HepG2 (cell line): Measurements from ENCODE around the gene TEX51. TPM values are rescaled to one million over a fixed set of nuclear protein-coding genes. Genes with fewer than 3 reads are reported as not detected.
A peak's percentile ranks its signal among the peaks of the same experiment; 100 is the strongest.

Experiments used
- CBX1 ChIP-seq: IDR thresholded peaks from one replicate; pipeline ENCODE4 v1.6.1; 2016; ENCODE audit warnings: antibody characterized with exemption, low read depth
- CCAR2 ChIP-seq: fragments of 200-400 bp; formaldehyde crosslinking; optimal IDR thresholded peaks from 2 replicates; pipeline ENCODE3; 2018; ENCODE audit warnings: low read depth, mild to moderate bottlenecking, low read length, moderate library complexity
- CREB1 ChIP-seq, 2 experiments: fragments of 450-650 bp in 1 of 2; IDR thresholded peaks; 2 replicates each; pipeline ENCODE4 v1.6.1; 2016 to 2017; ENCODE audit warnings: control low read depth in 1 of 2, mild to moderate bottlenecking in 1 of 2, missing compliant biosample characterization in 1 of 2, missing genetic modification characterization in 1 of 2
- CREBL2 ChIP-seq: sonication (generic); formaldehyde crosslinking; IDR thresholded peaks from 2 replicates; pipeline ENCODE4 v1.8.1; 2023; ENCODE audit warnings: missing genetic modification reagents, mild to moderate bottlenecking, borderline replicate concordance
- CTCF ChIP-seq: sonication (generic); formaldehyde crosslinking; IDR thresholded peaks from 2 replicates; pipeline ENCODE4 v1.5.0; 2020; ENCODE audit warnings: mild to moderate bottlenecking, missing genetic modification reagents, moderate library complexity
- ETV6 ChIP-seq: sonication (generic); formaldehyde crosslinking; conservative IDR thresholded peaks from 2 replicates; pipeline ENCODE4 v1.4.0; 2020; ENCODE audit warnings: missing genetic modification reagents
- KDM2A ChIP-seq: sonication (generic); formaldehyde crosslinking; IDR thresholded peaks from 2 replicates; pipeline ENCODE4 v1.4.0; 2020; ENCODE audit warnings: low read depth, missing genetic modification reagents, borderline replicate concordance
- LCORL ChIP-seq, 2 experiments: fragments of 450-650 bp in 1 of 2; sonication (generic) in 1 of 2; formaldehyde crosslinking in 1 of 2; IDR thresholded peaks; 2 replicates each; pipeline versions ENCODE4 v1.5.0 to v1.6.1; 2017 to 2020; ENCODE audit warnings: antibody characterized with exemption in 1 of 2, missing genetic modification reagents in 1 of 2
- MEF2D ChIP-seq: sonication (generic); formaldehyde crosslinking; IDR thresholded peaks from 2 replicates; pipeline ENCODE4 v1.5.1; 2020; ENCODE audit warnings: mild to moderate bottlenecking, missing genetic modification reagents
- PHF8 ChIP-seq: sonication (generic); formaldehyde crosslinking; IDR thresholded peaks from 2 replicates; pipeline ENCODE4 v1.5.0; 2020; ENCODE audit warnings: missing genetic modification reagents
- PRMT3 ChIP-seq: sonication (generic); formaldehyde crosslinking; IDR thresholded peaks from 2 replicates; pipeline ENCODE4 v1.8.1; 2022; ENCODE audit warnings: low read depth, mild to moderate bottlenecking, moderate library complexity, missing genetic modification reagents, borderline replicate concordance
- RXRA ChIP-seq: sonication (generic); formaldehyde crosslinking; IDR thresholded peaks from 2 replicates; pipeline ENCODE4 v1.5.1; 2020; ENCODE audit warnings: missing genetic modification reagents
- SIN3A ChIP-seq: IDR thresholded peaks from 2 replicates; pipeline ENCODE4 v1.6.1; 2011; ENCODE audit warnings: low read depth, mild to moderate bottlenecking, control low read depth, low read length, borderline replicate concordance
- TP53 ChIP-seq: sonication (generic); formaldehyde crosslinking; conservative IDR thresholded peaks from 2 replicates; pipeline ENCODE4 v1.4.0; 2020; ENCODE audit warnings: missing genetic modification reagents
- ZBTB38 ChIP-seq: sonication (generic); formaldehyde crosslinking; IDR thresholded peaks from 2 replicates; pipeline ENCODE4 v1.5.1; 2020; ENCODE audit warnings: mild to moderate bottlenecking, missing genetic modification reagents
- ZNF333 ChIP-seq: sonication (generic); formaldehyde crosslinking; IDR thresholded peaks from 2 replicates; pipeline ENCODE4 v1.4.0; 2020; ENCODE audit warnings: mild to moderate bottlenecking, missing genetic modification reagents, borderline replicate concordance
- ZNF598 ChIP-seq: sonication (generic); formaldehyde crosslinking; IDR thresholded peaks from 2 replicates; pipeline ENCODE4 v1.5.1; 2020; ENCODE audit warnings: mild to moderate bottlenecking, missing genetic modification reagents, borderline replicate concordance
- ZNF691 ChIP-seq: sonication (generic); formaldehyde crosslinking; IDR thresholded peaks from 2 replicates; pipeline ENCODE4 v1.4.0; 2020; ENCODE audit warnings: missing genetic modification reagents, low read depth, mild to moderate bottlenecking, borderline replicate concordance
- polyA plus RNA-seq, 8 experiments: library from polyadenylated mRNA; depleted of rRNA in 3 of 8; stranded (reverse) in 7 of 8; unstranded in 1 of 8; fragments of >200 nt; fragmentation: Illumina TruSeq in 4 of 8; extraction: Trizol in 4 of 8; gene quantifications; 2 replicates each; pipeline versions ENCODE4 v1.2.1 to v1.2.3, GENCODE V29; 2011 to 2016; ENCODE audit warnings: low read depth in 4 of 8, missing spikeins in 1 of 8, mixed read lengths in 1 of 8; ENCODE audit not compliant: insufficient read depth in 1 of 8
- total RNA-seq, 5 experiments: library from RNA; depleted of rRNA; stranded (reverse); fragments of >200 nt; fragmentation: Illumina TruSeq; extraction: Trizol; gene quantifications; 2 replicates each; pipeline ENCODE4 v1.2.3, GENCODE V29; 2016; ENCODE audit warnings: low read depth in 1 of 5
- TF ChIP-seq, protein P1 (sequence below): sonication (generic); formaldehyde crosslinking; IDR thresholded peaks from 2 replicates; pipeline ENCODE4 v1.4.0; 2020; ENCODE audit warnings: mild to moderate bottlenecking, missing genetic modification reagents
- TF ChIP-seq, protein P2 (sequence below), 2 experiments: sonication (generic) in 1 of 2; formaldehyde crosslinking in 1 of 2; IDR thresholded peaks; 2 replicates each; pipeline versions ENCODE4 v1.4.0 to v1.6.1; 2018 to 2020; ENCODE audit warnings: missing genetic modification reagents in 2 of 2, borderline replicate concordance in 1 of 2, low read depth in 1 of 2, mild to moderate bottlenecking in 1 of 2, missing biosample characterization in 1 of 2

TEX51 gene
- total and polyA plus RNA-seq, 2 of the 13 experiments (the other 11 are each of a cell fraction or from before 2014, with no cell fraction given) = not detected

- TF ChIP-seq ZNF598 = 0 out of 2 replicates have a peak, but pooled peaks have one; percentile 37
- TF ChIP-seq CREBL2 = 0 out of 2 replicates have a peak, but pooled peaks have one; percentile 39
- peak; percentile 85 for TF ChIP-seq CTCF
- no peak for TF ChIP-seq CCAR2
- peak; percentile 87; the same call in 1 of the 2 replicates for TF ChIP-seq ZNF691 (CRISPR knock-in tag)
- TF ChIP-seq, protein P1, sequence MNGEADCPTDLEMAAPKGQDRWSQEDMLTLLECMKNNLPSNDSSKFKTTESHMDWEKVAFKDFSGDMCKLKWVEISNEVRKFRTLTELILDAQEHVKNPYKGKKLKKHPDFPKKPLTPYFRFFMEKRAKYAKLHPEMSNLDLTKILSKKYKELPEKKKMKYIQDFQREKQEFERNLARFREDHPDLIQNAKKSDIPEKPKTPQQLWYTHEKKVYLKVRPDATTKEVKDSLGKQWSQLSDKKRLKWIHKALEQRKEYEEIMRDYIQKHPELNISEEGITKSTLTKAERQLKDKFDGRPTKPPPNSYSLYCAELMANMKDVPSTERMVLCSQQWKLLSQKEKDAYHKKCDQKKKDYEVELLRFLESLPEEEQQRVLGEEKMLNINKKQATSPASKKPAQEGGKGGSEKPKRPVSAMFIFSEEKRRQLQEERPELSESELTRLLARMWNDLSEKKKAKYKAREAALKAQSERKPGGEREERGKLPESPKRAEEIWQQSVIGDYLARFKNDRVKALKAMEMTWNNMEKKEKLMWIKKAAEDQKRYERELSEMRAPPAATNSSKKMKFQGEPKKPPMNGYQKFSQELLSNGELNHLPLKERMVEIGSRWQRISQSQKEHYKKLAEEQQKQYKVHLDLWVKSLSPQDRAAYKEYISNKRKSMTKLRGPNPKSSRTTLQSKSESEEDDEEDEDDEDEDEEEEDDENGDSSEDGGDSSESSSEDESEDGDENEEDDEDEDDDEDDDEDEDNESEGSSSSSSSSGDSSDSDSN (CRISPR knock-in tag) = no peak
- TF ChIP-seq, protein P2, sequence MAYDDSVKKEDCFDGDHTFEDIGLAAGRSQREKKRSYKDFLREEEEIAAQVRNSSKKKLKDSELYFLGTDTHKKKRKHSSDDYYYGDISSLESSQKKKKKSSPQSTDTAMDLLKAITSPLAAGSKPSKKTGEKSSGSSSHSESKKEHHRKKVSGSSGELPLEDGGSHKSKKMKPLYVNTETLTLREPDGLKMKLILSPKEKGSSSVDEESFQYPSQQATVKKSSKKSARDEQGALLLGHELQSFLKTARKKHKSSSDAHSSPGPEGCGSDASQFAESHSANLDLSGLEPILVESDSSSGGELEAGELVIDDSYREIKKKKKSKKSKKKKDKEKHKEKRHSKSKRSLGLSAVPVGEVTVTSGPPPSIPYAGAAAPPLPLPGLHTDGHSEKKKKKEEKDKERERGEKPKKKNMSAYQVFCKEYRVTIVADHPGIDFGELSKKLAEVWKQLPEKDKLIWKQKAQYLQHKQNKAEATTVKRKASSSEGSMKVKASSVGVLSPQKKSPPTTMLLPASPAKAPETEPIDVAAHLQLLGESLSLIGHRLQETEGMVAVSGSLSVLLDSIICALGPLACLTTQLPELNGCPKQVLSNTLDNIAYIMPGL (CRISPR knock-in tag; IDR thresholded peaks at IDR 0.05; ENCODE audit: borderline replicate concordance in 1 of 2, low read depth in 1 of 2) = 0 out of 4 replicates have a peak, but pooled peaks have one; percentile 21 to 35
- TF ChIP-seq RXRA (CRISPR knock-in tag) = 0 out of 2 replicates have a peak, but pooled peaks have one; percentile 19
- TF ChIP-seq ZNF333 = no peak
- no peak for TF ChIP-seq ETV6
- no peak for TF ChIP-seq CREB1 (IDR thresholded peaks at IDR 0.05)
- no peak for TF ChIP-seq CREB1 (CRISPR knock-in tag; IDR thresholded peaks at IDR 0.05)
- 0 out of 2 replicates have a peak, but pooled peaks have one; percentile 47 for TF ChIP-seq PRMT3
- peak; percentile 44 for TF ChIP-seq CBX1
- TF ChIP-seq ZBTB38 (CRISPR knock-in tag) = peak; percentile 63; the same call in 1 of the 2 replicates
- TF ChIP-seq KDM2A (CRISPR knock-in tag) = peak; percentile 68; the same call in 1 of the 2 replicates
- TF ChIP-seq LCORL (IDR thresholded peaks at IDR 0.05) = no peak
- TF ChIP-seq LCORL (CRISPR knock-in tag; IDR thresholded peaks at IDR 0.05) = 0 out of 2 replicates have a peak, but pooled peaks have one; percentile 20
- no peak for TF ChIP-seq PHF8 (CRISPR knock-in tag)
- no peak for TF ChIP-seq SIN3A
- no peak for TF ChIP-seq MEF2D (CRISPR knock-in tag)
- no peak for TF ChIP-seq TP53 (CRISPR knock-in tag)
These were observed 12.3 kb upstream of the TEX51 start (continued) for GRCh38 chr2:126886211-126886915.
